HepG2 (cell line): ENCODE data around the gene CTNNBL1. TPM values are rescaled to one million over a fixed set of nuclear protein-coding genes. Genes with fewer than 3 reads are reported as not detected.

ENCODE experiments used
- BRD4 ChIP-seq: sonication (generic); formaldehyde crosslinking; IDR thresholded peaks from 2 replicates; pipeline ENCODE4 v1.4.0; 2020; ENCODE audit warnings: missing genetic modification reagents
- EP300 ChIP-seq, 3 experiments: sonication (generic) in 1 of 3; formaldehyde crosslinking in 1 of 3; IDR thresholded peaks; 2 replicates each; pipeline versions ENCODE4 v1.5.1 to v1.6.1; 2011 to 2020; ENCODE audit warnings: low read depth in 2 of 3, low read length in 2 of 3, borderline replicate concordance in 1 of 3, improper control_type of control experiment in 1 of 3, mild to moderate bottlenecking in 1 of 3, missing genetic modification reagents in 1 of 3, moderate library complexity in 1 of 3
- GABPB1 ChIP-seq: IDR thresholded peaks from 2 replicates; pipeline ENCODE4 v1.6.1; 2016; ENCODE audit warnings: mild to moderate bottlenecking, missing genetic modification reagents, moderate library complexity, missing compliant biosample characterization
- HNRNPK ChIP-seq: fragments of 200-400 bp; formaldehyde crosslinking; IDR thresholded peaks from 2 replicates; pipeline ENCODE4 v1.6.1; 2018; ENCODE audit warnings: low read length, low read depth, moderate library complexity, mild to moderate bottlenecking; ENCODE audit not compliant: poor library complexity, severe bottlenecking
- ZNF451 ChIP-seq: sonication (generic); formaldehyde crosslinking; IDR thresholded peaks from 2 replicates; pipeline ENCODE4 v1.5.0; 2020; ENCODE audit warnings: mild to moderate bottlenecking, missing genetic modification reagents
- ZNF468 ChIP-seq: sonication (generic); formaldehyde crosslinking; IDR thresholded peaks from 2 replicates; pipeline ENCODE4 v1.8.0; 2022; ENCODE audit warnings: mild to moderate bottlenecking, moderate library complexity, missing genetic modification reagents
- ZNF563 ChIP-seq: sonication (generic); formaldehyde crosslinking; IDR thresholded peaks from 2 replicates; pipeline ENCODE4 v1.8.0; 2022; ENCODE audit warnings: mild to moderate bottlenecking, moderate library complexity, missing genetic modification reagents
- ZNF776 ChIP-seq: sonication (generic); formaldehyde crosslinking; IDR thresholded peaks from 2 replicates; pipeline ENCODE4 v1.4.0; 2020; ENCODE audit warnings: mild to moderate bottlenecking, missing genetic modification reagents
- polyA plus RNA-seq, 8 experiments: library from polyadenylated mRNA; depleted of rRNA in 3 of 8; stranded (reverse) in 7 of 8; unstranded in 1 of 8; fragments of >200 nt; fragmentation: Illumina TruSeq in 4 of 8; extraction: Trizol in 4 of 8; gene quantifications; 2 replicates each; pipeline versions ENCODE4 v1.2.1 to v1.2.3, GENCODE V29; 2011 to 2016; ENCODE audit warnings: low read depth in 4 of 8, missing spikeins in 1 of 8, mixed read lengths in 1 of 8; ENCODE audit not compliant: insufficient read depth in 1 of 8
- total RNA-seq, 5 experiments: library from RNA; depleted of rRNA; stranded (reverse); fragments of >200 nt; fragmentation: Illumina TruSeq; extraction: Trizol; gene quantifications; 2 replicates each; pipeline ENCODE4 v1.2.3, GENCODE V29; 2016; ENCODE audit warnings: low read depth in 1 of 5
- TF ChIP-seq, protein P1 (sequence below): sonication (generic); formaldehyde crosslinking; IDR thresholded peaks from 2 replicates; pipeline ENCODE4 v1.5.0; 2020; ENCODE audit warnings: mild to moderate bottlenecking, missing genetic modification reagents, borderline replicate concordance
- TF ChIP-seq, protein P2 (sequence below): sonication (generic); formaldehyde crosslinking; IDR thresholded peaks from 2 replicates; pipeline ENCODE4 v1.4.0; 2020; ENCODE audit warnings: mild to moderate bottlenecking, missing genetic modification reagents
- TF ChIP-seq, protein P3 (sequence below): sonication (generic); formaldehyde crosslinking; IDR thresholded peaks from 2 replicates; pipeline ENCODE4 v1.8.0; 2022; ENCODE audit warnings: missing genetic modification reagents, mild to moderate bottlenecking, moderate library complexity, borderline replicate concordance

The CTNNBL1 gene
- total and polyA plus RNA-seq, 2 of the 13 experiments (the other 11 are each of a cell fraction or from before 2014, with no cell fraction given) = 49.3 to 94.6 TPM

DNA sequence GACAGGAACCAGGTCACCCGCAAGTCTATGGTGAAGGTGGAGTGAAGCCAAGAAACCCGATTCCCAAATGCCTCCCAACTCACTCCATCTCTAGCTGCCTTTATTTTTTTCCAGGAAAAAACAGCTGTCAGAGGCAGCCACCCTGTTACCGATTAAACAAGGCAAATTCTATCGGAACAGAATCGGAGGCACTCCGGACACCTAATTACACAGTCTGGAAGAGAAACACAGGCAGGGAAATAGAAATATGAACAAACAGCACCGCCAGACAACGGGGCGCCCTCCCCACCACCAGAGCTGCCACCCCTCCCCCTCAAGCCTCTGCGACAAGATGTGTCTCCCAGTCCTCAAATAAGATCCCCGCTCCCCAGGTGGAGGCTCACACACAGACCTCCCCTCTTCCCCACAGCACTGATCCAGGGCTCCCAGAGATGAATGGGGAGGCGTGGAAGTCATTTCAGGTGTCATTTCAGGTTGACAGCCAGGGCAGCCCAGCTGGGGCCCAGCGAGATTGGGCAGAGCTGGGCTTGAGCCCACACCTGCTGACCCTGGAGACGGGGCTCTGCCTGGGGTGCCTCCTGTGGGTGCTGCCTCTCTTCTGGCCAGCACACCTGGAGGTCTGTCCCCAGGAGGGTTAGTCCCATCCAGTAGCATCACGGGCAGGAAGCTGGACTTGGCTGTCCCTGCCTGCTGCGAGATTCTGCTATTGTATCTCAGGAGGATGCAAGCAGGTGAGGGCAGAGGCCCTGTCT lies 189.3 kb downstream of the CTNNBL1 start (continued):
- TF ChIP-seq EP300 (IDR thresholded peaks at IDR 0.05; ENCODE audit: low read depth in 2 of 2, low read length in 2 of 2) (peak in 1 of 2 experiments; percentile 29; a peak in 1 of 4 replicates), EP300 (CRISPR knock-in tag; IDR thresholded peaks at IDR 0.05; ENCODE audit: borderline replicate concordance) (no peak), BRD4 (no peak; the same call in 1 of the 2 replicates), HNRNPK (no peak), ZNF776 (no peak), ZNF451 (CRISPR knock-in tag) (0 out of 2 replicates have a peak, but pooled peaks have one; percentile 27), ZNF468 (no peak), GABPB1 (0 out of 2 replicates have a peak, but pooled peaks have one; percentile 17), ZNF563 (0 out of 2 replicates have a peak, but pooled peaks have one; percentile 29)
- TF ChIP-seq, protein P1, sequence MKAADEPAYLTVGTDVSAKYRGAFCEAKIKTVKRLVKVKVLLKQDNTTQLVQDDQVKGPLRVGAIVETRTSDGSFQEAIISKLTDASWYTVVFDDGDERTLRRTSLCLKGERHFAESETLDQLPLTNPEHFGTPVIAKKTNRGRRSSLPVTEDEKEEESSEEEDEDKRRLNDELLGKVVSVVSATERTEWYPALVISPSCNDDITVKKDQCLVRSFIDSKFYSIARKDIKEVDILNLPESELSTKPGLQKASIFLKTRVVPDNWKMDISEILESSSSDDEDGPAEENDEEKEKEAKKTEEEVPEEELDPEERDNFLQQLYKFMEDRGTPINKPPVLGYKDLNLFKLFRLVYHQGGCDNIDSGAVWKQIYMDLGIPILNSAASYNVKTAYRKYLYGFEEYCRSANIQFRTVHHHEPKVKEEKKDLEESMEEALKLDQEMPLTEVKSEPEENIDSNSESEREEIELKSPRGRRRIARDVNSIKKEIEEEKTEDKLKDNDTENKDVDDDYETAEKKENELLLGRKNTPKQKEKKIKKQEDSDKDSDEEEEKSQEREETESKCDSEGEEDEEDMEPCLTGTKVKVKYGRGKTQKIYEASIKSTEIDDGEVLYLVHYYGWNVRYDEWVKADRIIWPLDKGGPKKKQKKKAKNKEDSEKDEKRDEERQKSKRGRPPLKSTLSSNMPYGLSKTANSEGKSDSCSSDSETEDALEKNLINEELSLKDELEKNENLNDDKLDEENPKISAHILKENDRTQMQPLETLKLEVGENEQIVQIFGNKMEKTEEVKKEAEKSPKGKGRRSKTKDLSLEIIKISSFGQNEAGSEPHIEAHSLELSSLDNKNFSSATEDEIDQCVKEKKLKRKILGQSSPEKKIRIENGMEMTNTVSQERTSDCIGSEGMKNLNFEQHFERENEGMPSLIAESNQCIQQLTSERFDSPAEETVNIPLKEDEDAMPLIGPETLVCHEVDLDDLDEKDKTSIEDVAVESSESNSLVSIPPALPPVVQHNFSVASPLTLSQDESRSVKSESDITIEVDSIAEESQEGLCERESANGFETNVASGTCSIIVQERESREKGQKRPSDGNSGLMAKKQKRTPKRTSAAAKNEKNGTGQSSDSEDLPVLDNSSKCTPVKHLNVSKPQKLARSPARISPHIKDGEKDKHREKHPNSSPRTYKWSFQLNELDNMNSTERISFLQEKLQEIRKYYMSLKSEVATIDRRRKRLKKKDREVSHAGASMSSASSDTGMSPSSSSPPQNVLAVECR (CRISPR knock-in tag) = no peak
- TF ChIP-seq, protein P2, sequence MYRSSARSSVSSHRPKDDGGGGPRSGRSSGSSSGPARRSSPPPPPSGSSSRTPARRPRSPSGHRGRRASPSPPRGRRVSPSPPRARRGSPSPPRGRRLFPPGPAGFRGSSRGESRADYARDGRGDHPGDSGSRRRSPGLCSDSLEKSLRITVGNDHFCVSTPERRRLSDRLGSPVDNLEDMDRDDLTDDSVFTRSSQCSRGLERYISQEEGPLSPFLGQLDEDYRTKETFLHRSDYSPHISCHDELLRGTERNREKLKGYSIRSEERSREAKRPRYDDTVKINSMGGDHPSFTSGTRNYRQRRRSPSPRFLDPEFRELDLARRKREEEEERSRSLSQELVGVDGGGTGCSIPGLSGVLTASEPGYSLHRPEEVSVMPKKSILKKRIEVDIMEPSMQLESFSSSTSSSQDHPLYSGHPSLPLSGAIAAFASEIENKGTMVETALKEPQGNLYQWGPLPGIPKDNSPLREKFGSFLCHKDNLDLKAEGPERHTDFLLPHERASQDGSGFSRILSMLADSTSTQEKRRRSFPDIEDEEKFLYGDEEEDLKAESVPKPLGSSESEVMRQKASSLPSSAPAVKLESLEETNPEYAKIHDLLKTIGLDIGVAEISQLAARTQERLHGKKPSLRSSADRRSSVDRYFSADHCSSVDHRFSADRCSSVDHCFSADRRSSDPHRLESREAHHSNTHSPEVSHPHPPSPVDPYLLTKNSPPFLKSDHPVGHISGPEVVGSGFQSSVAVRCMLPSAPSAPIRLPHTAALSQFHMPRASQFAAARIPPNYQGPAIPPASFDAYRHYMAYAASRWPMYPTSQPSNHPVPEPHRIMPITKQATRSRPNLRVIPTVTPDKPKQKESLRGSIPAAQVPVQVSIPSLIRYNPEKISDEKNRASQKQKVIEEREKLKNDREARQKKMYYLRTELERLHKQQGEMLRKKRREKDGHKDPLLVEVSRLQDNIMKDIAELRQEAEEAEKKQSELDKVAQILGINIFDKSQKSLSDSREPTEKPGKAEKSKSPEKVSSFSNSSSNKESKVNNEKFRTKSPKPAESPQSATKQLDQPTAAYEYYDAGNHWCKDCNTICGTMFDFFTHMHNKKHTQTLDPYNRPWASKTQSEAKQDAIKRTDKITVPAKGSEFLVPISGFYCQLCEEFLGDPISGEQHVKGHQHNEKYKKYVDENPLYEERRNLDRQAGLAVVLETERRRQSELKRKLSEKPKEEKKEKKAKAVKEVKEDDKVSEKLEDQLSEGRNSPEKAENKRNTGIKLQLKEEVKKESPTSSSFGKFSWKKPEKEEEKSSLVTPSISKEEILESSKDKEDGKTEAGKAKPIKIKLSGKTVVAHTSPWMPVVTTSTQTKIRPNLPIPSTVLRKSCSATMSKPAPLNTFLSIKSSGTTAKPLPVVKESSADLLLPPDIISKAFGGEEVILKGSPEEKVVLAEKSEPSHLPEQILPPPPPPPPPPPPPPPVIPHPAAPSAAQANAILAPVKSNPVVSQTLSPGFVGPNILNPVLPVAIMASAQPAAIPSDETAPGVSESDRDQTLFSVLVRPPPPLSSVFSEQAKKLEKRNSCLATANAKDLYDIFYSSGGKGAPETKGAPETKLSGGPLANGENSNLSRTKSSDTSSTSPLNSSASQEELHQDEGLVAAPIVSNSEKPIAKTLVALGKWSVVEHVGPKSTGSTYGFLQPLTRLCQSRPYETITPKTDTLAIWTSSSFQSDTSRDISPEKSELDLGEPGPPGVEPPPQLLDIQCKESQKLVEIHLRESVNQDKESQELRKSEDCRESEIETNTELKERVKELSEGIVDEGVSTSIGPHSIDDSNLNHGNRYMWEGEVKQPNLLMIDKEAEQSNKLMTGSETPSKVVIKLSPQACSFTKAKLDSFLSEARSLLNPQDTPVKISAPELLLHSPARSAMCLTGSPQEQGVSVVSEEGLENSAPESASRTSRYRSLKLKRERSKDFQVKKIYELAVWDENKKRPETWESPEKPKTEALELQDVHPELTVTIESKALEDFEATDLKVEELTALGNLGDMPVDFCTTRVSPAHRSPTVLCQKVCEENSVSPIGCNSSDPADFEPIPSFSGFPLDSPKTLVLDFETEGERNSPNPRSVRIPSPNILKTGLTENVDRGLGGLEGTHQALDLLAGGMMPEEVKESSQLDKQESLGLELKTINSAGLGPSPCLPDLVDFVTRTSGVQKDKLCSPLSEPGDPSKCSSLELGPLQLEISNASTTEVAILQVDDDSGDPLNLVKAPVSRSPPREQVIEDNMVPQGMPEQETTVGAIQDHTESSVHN (CRISPR knock-in tag) = no peak
- TF ChIP-seq, protein P3, sequence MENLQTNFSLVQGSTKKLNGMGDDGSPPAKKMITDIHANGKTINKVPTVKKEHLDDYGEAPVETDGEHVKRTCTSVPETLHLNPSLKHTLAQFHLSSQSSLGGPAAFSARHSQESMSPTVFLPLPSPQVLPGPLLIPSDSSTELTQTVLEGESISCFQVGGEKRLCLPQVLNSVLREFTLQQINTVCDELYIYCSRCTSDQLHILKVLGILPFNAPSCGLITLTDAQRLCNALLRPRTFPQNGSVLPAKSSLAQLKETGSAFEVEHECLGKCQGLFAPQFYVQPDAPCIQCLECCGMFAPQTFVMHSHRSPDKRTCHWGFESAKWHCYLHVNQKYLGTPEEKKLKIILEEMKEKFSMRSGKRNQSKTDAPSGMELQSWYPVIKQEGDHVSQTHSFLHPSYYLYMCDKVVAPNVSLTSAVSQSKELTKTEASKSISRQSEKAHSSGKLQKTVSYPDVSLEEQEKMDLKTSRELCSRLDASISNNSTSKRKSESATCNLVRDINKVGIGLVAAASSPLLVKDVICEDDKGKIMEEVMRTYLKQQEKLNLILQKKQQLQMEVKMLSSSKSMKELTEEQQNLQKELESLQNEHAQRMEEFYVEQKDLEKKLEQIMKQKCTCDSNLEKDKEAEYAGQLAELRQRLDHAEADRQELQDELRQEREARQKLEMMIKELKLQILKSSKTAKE (CRISPR knock-in tag) = 0 out of 2 replicates have a peak, but pooled peaks have one; percentile 18
